Stimulated activated naive CD8-positive, alpha-beta T cell treated with anti-CD3 and anti-CD28 coated beads, Interleukin-15, amount 100 ng/mL, for 72 hours (primary cell): Measurements from ENCODE around the gene AFF3.

Source experiments
- ATAC-seq: fragments of 150-1000 bp; cut with Tn5 transposase; 2 replicates; pipeline ENCODE4 v1.10.0; 2021; ENCODE audit warnings: mild to moderate bottlenecking, moderate library complexity
- DNase-seq, 2 donors: peaks; one replicate each; pipeline ENCODE4 v3.0.0; 2021 to 2022
- H3K27ac Mint-ChIP-seq, 2 donors: one replicate each; pipeline ENCODE4 v1.8.0; 2022; ENCODE audit warnings: mild to moderate bottlenecking in 2 of 2, mixed read lengths in 2 of 2, moderate library complexity in 2 of 2
- H3K27me3 Mint-ChIP-seq: one replicate; pipeline ENCODE4 v1.8.0; 2022; ENCODE audit warnings: mixed read lengths
- H3K4me1 Mint-ChIP-seq: one replicate; pipeline ENCODE4 v1.8.0; 2022; ENCODE audit warnings: mild to moderate bottlenecking, mixed read lengths
- H3K4me3 Mint-ChIP-seq, 2 donors: one replicate each; pipeline ENCODE4 v1.8.0; 2022; ENCODE audit warnings: mild to moderate bottlenecking in 2 of 2, mixed read lengths in 2 of 2, moderate library complexity in 1 of 2
- H3K9me3 Mint-ChIP-seq, 2 donors: one replicate each; pipeline ENCODE4 v1.8.0; 2022; ENCODE audit warnings: mixed read lengths in 2 of 2

Gene AFF3

DNA sequence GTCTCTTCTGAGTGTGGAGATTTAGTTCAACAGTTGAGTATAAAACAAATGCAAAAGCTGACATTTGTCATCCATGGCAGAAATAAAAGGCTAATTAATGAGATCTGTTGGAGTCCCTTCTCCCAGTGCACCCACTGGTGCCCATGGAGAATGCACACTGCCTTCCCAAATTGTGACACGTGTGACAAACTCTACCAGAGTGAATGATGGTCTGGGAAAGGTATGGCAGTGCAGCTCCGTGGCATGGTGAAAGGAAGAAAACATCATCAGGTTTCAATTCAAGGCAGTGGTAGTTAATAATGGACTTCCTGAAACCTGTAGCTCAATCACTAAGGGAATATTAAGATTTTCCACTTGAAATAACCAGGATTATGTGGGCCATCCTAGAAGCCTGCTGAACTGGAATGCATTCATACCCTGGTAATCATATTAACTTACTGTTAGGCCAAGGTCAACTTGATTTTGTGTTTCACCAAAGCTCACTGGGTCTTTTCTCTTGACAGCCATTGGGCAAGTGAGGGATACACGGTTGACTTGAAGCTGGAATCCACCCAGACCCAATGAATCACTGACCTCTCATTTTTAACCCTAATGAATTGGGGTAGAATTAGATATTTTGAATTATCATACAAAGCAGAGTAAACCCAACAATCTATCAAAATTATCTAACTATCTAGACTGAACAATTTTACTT, 167.6 kb downstream of the AFF3 start:
- peaks cover 15% of the 10 kb centered on the region for H3K4me1 Mint-ChIP-seq
- H3K27me3 Mint-ChIP-seq, result peaks cover 12% of the 10 kb centered on the region
- H3K4me3 Mint-ChIP-seq, result no peak overlapping the region
- H3K27ac Mint-ChIP-seq, result no peak overlapping the region
- DNase-seq (no peak), ATAC-seq (no peak)
- no peaks in the 10 kb centered on the region for H3K9me3 Mint-ChIP-seq

DNA sequence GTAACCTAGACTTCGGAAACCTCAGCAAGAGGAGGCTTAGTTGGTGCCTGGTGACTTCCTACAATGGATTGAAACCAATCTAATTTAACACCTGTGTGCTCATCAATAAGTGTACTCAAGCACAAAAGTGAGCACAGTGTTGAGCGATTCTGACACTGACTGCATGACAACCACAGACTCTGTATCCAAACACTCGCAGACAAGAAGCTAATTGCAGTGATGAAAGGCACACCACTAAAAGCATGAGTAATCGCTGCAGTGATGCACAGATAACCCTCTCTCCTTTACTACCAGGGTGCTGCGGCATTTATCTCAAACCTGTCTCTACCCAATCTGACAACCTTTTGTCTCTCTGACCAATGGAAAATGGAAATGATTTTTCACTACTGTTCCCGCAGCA, 168.1 kb downstream of the AFF3 start:
- peaks cover 12% of the 10 kb centered on the region for H3K27me3 Mint-ChIP-seq
- no peaks in the 10 kb centered on the region for H3K9me3 Mint-ChIP-seq
- ATAC-seq (no peak), DNase-seq (no peak)
- no peak overlapping the region for H3K27ac Mint-ChIP-seq
- H3K4me3 Mint-ChIP-seq, result no peak overlapping the region
- H3K4me1 Mint-ChIP-seq, result peaks cover 15% of the 10 kb centered on the region

DNA sequence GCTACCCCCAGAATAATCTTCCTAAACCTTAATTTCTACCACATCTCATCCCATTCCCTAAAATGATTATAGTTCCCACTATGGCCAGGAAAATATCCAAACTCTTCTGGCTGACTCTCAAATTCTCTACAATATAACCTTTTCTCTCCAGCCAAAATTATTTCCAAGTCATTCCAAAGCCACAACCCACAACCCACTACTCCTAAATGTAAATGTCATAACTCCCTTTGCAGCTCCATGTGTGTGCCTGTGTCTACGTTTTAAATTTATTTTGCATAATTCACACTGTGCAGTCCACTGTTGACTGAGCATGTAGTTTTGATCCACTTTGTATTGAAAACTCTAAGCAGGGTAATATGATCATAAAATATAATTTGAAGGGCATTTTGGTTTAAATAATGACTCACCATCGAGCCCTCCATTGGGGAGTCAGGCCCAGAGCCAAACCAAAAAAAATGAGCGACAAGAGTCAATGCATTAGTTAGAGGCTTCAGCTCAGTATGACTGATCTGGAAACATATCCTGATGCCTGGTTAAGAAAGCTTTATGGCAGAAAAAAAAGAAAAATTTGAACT, 171.0 kb downstream of the AFF3 start:
- peaks cover 12% of the 10 kb centered on the region for H3K27me3 Mint-ChIP-seq
- DNase-seq, result no peak
- ATAC-seq, result no peak
- no peak overlapping the region for H3K27ac Mint-ChIP-seq
- H3K9me3 Mint-ChIP-seq, result peaks cover 4 to 5% of the 10 kb centered on the region in 2 donors
- H3K4me3 Mint-ChIP-seq, result no peak overlapping the region
- peaks cover 15% of the 10 kb centered on the region for H3K4me1 Mint-ChIP-seq

DNA sequence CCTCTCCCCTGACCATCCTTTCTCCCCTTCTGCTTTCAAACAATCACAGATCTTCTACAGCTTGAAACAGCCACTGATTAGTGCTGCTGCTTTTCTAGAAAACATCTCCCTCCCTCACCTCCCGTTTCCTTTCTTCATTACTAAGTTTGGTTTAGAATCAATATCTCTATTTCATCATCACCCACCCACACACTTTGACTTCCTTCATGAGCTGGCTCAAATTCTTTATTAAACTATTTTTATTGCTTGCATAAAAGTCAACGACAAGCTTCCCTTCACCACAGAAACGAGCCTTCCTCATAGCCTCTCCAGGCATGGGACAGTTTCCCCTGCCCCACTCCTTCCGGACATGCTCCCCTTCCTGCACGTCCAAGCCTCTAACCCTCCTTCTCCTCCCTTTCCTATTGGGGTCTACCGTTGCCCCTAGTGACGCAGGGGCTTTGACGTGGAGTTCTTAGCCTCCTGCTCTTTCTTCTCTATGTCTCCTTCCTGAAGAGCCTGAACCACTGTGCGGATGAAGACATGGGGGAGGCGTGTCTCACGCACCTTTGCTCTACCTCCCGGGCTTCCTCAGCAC, 172.0 kb downstream of the AFF3 start:
- Mint-ChIP-seq H3K27me3 (peaks cover 12% of the 10 kb centered on the region), H3K9me3 (peaks cover 4 to 5% of the 10 kb centered on the region in 2 donors), H3K4me3 (no peak overlapping the region), H3K27ac (peak overlapping the region; percentile 19 to 48), H3K4me1 (peaks cover 12% of the 10 kb centered on the region)
- no peak for DNase-seq
- no peak for ATAC-seq

DNA sequence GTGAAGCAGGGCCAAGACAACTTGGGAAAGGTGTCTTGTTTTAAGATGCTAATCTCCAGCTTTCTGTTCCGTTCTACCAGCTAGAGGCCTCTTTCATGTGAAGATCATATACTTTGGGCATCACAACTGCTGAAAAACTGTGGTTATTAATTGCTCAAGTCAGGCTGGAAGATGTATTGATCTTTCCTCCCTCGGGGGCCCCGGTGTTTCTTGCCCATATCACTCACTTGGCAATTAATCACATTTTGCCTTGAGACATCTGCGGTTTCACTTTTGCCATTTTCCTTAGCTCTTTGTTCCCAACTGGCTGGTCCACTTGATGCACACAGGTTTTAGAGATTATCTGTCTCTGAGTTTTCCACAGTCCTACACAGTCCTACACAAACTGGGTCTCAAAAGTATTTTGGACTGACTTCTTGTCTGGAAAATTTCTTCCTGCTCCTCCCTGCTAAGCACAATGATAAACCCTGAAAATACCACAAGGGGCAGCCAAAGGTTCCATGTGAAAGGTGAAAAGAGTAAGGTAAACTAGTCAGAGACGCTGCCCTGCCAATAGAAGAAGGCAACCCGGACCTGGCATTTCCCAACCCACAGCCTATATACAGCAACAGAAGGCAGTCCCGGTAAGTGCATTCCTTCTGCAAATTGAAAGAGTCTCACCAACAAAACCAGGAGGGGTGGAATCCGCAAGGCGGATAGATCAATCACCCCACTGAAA, 181.0 kb downstream of the AFF3 start:
- no peaks in the 10 kb centered on the region for H3K9me3 Mint-ChIP-seq
- no peaks in the 10 kb centered on the region for H3K27me3 Mint-ChIP-seq
- ATAC-seq (no peak), DNase-seq (no peak)
- H3K4me1 Mint-ChIP-seq, result no peaks in the 10 kb centered on the region
- peak overlapping the region in 1 of 2 donors; percentile 36 for H3K27ac Mint-ChIP-seq
- no peak overlapping the region for H3K4me3 Mint-ChIP-seq

DNA sequence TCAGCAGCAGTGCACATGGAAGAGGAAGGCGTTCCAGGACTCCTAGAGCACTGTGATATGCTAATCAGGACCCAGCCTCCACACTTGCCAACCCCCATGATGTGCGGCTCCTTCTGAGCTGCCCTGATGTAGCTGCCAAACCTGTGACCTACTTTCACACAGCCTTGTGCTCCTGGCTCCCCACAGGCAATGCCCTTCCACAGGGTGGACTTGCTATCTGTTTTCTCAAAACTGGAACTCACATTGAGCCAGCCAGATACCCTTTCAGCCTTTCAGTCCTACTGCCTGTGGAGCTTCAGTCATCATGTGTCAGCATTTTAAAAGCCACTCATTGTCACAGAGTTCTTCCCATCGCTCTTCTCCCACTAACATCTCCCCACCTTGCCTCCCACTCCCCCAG, 181.6 kb downstream of the AFF3 start:
- Mint-ChIP-seq H3K27me3 (no peaks in the 10 kb centered on the region), H3K4me1 (no peaks in the 10 kb centered on the region)
- ATAC-seq, result no peak

DNA sequence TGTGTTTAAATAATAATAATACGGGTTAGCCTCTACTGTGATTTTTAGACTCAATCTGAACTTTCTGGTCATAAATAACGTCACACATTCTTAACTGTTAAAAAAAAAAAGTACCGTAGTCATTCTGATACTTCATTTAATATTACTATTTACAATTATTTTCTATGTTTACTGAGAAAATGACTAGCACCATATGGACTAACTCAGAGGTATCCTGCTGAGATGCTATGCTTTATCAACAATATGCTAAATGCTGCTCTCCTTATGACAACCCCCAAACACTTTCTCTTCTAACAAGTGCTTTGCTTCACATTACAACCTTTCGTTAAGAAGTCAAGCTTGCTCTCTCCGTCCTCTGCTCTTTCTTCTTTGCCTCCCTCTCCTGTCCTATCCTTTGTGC, 182.1 kb downstream of the AFF3 start:
- DNase-seq (no peak), ATAC-seq (no peak)
- H3K27ac Mint-ChIP-seq, result no peak overlapping the region
- H3K27me3 Mint-ChIP-seq, result no peaks in the 10 kb centered on the region
- no peaks in the 10 kb centered on the region for H3K9me3 Mint-ChIP-seq
- H3K4me3 Mint-ChIP-seq, result no peak overlapping the region
- H3K4me1 Mint-ChIP-seq, result no peaks in the 10 kb centered on the region

More for the DNA sequence above, 181.6 kb downstream of the AFF3 start:
- Mint-ChIP-seq H3K9me3 (no peaks in the 10 kb centered on the region), H3K27ac (no peak overlapping the region), H3K4me3 (no peak overlapping the region)
- DNase-seq, result no peak

DNA sequence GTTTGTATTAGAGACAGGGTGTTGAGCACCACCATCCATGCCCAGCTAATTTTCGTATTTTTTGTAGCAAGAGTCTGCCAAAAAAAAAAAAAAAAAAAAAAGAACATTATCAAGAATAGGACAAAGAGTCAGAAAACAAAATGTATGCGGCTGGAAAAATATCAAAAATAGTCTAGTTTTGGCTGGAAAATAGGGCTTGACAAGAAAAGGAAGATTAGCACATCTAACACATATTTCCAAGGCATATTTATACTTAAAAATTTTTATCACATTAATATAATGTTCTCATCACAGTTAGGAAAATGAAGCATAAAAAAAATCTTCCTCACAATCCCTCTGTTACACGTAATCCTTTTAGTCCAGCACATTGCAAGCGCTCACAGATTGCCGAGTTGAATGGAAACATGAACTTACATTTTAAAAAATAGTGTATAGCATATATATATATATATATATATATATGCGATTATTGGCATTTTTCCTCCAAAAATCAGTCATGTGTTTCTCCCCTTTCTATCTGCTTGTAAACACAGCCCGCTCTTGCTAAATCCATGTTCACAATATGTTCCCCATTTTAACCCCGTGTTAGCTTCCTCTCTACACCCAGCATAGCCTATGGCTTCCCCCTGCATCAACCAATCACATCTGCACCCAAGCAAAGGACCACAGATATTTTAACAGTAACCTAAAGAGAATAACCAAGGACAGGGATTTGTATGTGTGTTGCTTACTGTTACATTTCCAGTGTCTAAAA, 183.0 kb downstream of the AFF3 start:
- DNase-seq, result no peak
- Mint-ChIP-seq H3K27ac (no peak overlapping the region), H3K4me3 (no peak overlapping the region), H3K27me3 (no peaks in the 10 kb centered on the region), H3K9me3 (no peaks in the 10 kb centered on the region), H3K4me1 (no peaks in the 10 kb centered on the region)
- no peak for ATAC-seq

DNA sequence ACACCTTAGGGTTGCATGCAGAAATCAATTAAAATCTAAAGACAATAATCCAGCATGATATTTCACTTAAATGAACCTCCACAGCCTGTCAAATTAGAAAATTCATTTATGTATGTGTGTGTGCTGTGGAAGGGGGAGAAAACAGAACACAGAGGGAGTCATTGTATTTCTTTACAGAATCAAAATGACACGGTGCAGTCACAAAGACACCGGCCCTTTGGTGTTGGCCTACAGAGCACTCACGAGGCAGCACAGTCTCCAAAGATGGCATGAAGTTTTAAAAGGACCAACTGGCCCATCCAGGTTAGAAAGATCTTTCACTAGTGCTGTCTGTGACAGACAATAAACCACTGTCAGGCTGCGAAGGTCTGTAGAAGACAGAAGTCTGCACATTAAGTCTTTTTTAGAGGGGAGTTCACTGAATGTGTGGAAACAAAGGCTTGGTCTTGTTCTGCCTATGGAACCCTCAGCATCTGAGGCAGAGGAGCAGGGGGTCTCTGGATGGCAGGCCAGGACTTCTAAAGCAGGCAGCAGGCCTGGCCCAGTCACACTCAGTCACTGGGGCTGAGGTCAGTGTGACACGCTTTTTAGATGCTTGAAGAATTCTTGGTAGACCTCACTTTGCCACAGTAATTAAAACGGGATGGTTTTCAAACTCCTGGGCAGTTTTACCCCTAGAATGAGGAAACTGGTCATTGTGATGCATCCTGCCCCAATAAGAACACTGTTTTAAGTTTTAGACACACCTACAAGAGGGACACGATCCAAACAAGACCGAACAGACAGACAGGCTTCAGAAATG, 184.9 kb downstream of the AFF3 start:
- H3K27me3 Mint-ChIP-seq, result no peaks in the 10 kb centered on the region
- no peak for DNase-seq

DNA sequence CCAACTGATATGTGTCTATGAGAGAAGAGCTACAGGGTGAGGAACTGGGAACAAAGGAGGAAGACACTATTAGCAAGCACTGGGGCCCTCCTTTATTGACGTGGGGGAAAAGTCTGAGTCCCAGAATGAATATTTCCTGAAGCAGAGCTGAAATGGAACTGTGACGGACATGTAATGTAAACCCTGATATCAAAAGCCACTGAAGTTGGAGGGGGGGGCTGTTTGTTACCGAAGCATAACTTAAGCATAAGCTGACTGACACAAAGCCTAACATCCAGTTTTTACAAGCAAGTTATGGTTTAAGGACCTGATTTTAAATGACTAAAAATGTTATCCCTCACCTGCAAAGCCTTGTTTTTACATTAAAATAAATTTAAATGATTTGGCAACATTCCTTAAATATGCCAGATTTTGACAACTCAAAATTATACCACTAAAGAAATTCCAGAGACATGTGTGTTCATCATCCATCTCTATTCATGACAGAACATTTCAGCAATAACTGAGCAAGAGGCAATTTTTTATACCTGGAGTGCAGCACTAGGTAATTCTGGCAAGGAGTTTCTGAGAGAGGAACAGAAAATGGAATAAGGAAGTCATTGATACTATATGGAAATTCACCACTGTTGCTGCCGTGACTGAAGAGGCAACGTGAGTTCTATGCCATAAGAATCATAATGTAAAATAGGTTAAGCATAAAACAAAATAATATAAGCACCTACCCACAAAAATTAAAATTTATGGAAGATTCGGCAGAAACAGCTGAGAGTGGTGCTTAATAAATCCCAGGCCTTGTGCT, 186.0 kb downstream of the AFF3 start:
- Mint-ChIP-seq H3K27me3 (no peaks in the 10 kb centered on the region), H3K4me3 (no peak overlapping the region), H3K9me3 (no peaks in the 10 kb centered on the region), H3K27ac (no peak overlapping the region), H3K4me1 (no peaks in the 10 kb centered on the region)
- DNase-seq, result no peak
- ATAC-seq, result no peak

More for the DNA sequence above, 184.9 kb downstream of the AFF3 start:
- Mint-ChIP-seq H3K9me3 (no peaks in the 10 kb centered on the region), H3K4me3 (no peak overlapping the region), H3K4me1 (no peaks in the 10 kb centered on the region), H3K27ac (no peak overlapping the region)
- no peak for ATAC-seq

DNA sequence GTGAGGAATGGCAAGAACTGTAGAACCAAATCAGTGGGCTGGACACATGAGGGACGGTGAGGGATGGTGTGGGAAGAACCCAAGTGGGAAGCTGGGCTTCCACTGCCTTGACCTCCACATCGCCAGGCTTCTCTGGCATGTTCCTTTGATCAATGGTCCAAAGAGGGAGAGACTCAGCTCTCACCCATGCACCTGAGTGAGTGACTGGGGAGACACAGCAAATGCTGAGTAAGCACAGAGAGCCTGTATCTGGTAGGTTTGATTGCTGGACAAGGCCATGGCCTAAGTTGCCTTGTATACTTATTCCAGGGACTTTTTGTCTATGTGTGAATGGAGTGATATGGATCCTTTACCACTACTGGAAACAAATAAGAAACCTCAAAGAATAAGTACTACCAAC, 188.6 kb downstream of the AFF3 start:
- ATAC-seq (no peak), DNase-seq (no peak)
- H3K27me3 Mint-ChIP-seq, result no peaks in the 10 kb centered on the region
- H3K27ac Mint-ChIP-seq, result no peak overlapping the region
- no peaks in the 10 kb centered on the region for H3K4me1 Mint-ChIP-seq
- no peaks in the 10 kb centered on the region for H3K9me3 Mint-ChIP-seq
- no peak overlapping the region for H3K4me3 Mint-ChIP-seq

DNA sequence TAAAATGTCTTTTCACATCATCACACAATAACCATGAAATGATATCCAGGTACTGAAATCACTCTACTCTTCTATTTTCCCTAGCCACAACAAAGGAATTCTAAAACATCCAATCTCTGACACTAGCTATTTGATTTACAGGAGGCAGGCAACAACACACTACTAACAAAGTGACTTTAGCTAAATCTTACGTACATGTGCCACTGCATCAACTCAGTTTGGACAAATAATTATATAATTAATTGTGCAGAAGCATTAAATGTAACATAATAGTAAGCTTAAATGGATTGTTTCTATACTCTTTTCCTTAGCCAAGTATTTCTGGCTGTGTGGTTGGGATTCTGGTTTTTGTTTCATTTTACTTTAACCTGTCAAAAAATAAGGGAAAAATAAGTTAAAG, 192.4 kb downstream of the AFF3 start:
- ATAC-seq (no peak), DNase-seq (no peak)
- Mint-ChIP-seq H3K27me3 (no peaks in the 10 kb centered on the region), H3K4me1 (no peaks in the 10 kb centered on the region), H3K9me3 (no peaks in the 10 kb centered on the region), H3K4me3 (no peak overlapping the region), H3K27ac (peak overlapping the region in 1 of 2 donors; percentile 27)

DNA sequence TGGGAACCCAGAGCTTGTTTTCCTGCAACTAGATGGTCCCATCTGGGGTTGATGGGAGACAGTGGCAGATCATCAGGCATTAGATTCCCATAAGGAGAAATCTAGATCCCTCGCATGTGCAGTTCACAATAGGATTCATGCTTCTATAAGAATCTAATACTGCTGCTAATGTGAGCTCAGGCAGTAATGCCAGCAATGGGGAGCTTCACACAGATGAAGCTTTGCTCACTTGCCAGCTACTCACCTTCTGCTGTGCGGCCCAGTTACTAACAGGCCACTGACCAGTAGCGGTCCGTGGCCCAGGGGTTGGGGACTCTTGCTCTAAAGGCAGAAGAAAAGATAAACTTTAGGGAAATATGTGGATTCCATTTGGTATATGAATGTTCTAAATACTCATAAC, 192.9 kb downstream of the AFF3 start:
- DNase-seq, result no peak
- H3K27me3 Mint-ChIP-seq, result no peaks in the 10 kb centered on the region
- no peak for ATAC-seq
- H3K4me1 Mint-ChIP-seq, result no peaks in the 10 kb centered on the region
- no peaks in the 10 kb centered on the region for H3K9me3 Mint-ChIP-seq
- no peak overlapping the region for H3K4me3 Mint-ChIP-seq
- no peak overlapping the region for H3K27ac Mint-ChIP-seq

DNA sequence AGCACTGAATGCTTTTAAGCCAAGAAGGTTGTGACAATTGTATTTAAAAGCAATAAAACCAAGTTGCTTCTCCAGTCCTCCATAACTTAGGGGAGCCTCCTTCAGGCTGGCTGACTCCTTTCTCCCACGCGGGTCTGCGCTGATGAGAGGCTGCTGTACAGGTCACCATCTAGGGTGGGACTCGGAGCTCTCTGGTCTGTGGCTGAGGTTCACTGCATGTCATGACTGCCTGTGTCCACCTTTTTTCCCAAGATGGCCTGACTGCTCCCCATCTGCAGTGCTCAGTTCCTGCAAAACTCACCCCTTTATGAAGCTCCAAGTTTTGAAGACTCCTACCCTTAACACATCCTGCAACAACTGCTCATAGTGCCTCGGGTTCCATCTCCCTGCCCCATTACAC, 194.4 kb downstream of the AFF3 start:
- ATAC-seq, result no peak
- no peak for DNase-seq
- Mint-ChIP-seq H3K4me3 (no peak overlapping the region), H3K9me3 (no peaks in the 10 kb centered on the region), H3K4me1 (no peaks in the 10 kb centered on the region), H3K27ac (no peak overlapping the region), H3K27me3 (no peaks in the 10 kb centered on the region)
